Measurements from ENCODE around the gene VAV2.

Gene VAV2

DNA sequence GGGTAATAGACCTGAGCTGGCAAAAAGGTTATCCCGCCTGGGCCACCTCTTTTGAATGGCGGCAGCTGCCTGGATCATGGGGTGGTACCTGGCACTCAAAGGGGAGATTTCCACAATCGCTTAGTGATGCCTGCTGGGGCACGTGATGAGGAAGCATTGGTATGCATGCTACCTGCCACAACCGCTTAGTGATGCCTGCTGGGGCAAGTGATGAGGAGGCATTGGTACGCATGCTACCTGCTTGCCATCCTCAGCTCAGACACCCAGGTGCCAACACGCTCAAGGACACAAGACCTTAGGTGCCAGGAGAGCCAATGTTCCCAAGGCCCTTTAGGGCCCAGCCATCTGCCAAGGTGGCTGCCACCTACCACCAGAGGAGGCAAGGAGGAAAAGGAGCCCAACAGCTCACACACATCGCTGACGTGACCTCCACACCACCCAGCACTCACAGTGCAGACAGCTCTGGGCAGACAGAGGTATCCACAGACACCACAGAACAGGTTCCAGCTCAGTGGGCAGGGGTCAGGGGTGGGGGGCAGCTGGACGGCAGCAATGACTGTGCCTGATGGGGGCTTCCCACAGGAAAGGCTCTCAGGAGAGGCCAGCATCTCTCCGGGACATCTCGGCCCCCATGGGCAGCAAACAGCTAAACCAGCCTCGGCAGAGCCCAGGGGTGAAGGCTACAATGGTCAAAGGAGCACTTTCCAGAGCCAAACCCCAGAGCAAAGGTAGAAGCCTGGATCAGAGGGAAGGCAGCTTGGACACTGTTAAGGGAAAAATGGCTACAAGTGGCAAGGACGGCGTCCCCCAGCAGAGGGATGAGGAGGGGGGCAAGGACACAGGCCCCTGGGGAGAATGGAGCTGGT is 210.9 kb downstream of the VAV2 start:
- Histone ChIP-seq H3K36me3 (ENCODE audit: control insufficient read depth, insufficient read depth, low read length) (no peaks in the 10 kb centered on the region), H3K9ac (ENCODE audit: low read length) (no peak overlapping the region), H3K27me3 (ENCODE audit: control insufficient read depth, insufficient read depth, low read length) (no peaks in the 10 kb centered on the region), H3K4me1 (ENCODE audit: control insufficient read depth, insufficient read depth, low read length) (no peaks in the 10 kb centered on the region), H3K9me3 (ENCODE audit: control insufficient read depth, low read length) (no peaks in the 10 kb centered on the region), H3K4me3 (ENCODE audit: low read length) (no peak overlapping the region)

DNA sequence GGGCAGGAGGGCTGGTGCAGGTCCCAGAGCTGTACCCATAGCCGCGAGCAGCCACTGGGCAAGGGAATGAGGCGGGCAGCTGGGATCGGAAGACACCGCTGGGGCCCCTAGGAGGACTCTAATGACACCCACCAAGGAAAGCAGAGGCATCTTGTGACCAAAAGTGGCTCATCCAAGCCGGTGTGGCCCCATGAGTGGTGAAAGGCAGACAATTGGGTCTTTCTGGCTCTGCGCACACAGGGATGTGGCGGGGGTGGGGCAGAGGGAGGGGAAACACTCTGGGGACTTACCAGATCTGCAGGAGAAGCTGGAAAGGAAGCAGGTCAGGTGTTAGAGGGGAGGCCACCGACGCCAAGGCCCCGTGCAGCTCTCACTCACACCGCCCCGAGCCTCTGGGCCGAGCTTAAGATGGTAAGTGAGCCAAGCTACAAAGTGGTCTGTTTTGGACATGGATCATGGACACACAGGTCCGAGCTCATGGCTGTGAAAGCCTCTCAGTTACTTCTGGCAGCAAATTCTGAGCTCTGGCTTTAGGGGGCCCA is 211.6 kb downstream of the VAV2 start:
- Histone ChIP-seq H3K4me3 (ENCODE audit: low read length) (no peak overlapping the region), H3K4me1 (ENCODE audit: control insufficient read depth, insufficient read depth, low read length) (no peaks in the 10 kb centered on the region), H3K9me3 (ENCODE audit: control insufficient read depth, low read length) (no peaks in the 10 kb centered on the region), H3K9ac (ENCODE audit: low read length) (no peak overlapping the region), H3K27me3 (ENCODE audit: control insufficient read depth, insufficient read depth, low read length) (no peaks in the 10 kb centered on the region), H3K36me3 (ENCODE audit: control insufficient read depth, insufficient read depth, low read length) (no peaks in the 10 kb centered on the region)

DNA sequence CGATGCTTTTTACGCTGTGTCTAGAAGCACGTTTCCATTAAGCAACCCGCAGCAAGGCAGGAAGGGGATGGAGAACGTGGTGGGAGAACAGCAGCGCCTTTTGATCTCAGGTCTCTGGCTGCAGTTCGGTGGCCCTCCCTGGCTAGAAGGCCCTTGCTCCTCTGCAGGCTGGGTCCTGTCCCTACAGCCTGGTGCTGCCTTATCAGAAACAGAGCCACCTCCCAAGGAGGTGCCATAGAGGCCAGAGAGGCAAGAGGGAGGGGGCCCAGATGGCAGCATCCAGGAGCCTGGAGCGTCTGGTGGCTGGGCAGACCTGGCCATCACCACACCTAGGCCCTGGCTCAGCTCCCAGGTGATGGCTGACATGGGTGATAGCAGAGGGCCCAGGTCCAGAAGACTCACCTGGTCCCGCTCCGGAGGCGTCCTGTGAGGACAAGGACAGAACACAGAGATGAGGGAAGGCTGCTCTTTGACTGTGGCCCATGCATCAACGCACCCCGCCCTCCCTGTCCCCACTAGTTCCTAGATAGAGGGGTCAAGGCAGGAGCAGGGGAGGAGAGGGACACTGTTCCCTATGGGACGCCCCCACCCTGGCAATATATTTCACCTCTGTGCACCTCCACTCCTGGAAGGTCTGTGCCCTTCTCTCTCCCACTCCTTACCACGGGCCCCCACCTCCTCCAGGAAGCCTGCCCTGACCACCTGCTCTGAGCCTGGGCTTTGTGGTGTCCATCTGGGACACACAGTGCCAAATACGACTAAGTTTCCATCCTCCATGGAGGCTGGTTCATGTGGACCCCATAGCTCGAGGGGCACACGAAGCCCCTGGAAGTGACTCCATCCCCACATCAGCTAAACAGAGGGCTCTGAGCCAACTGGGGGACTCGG is 212.4 kb downstream of the VAV2 start:
- H3K4me3 ChIP-seq (ENCODE audit: low read length): no peak overlapping the region
- H3K36me3 ChIP-seq (ENCODE audit: control insufficient read depth, insufficient read depth, low read length): peaks cover 1% of the 10 kb centered on the region
- no peaks in the 10 kb centered on the region for H3K27me3 ChIP-seq (ENCODE audit: control insufficient read depth, insufficient read depth, low read length)
- H3K9me3 ChIP-seq (ENCODE audit: control insufficient read depth, low read length): no peaks in the 10 kb centered on the region
- no peak overlapping the region for H3K9ac ChIP-seq (ENCODE audit: low read length)
- H3K4me1 ChIP-seq (ENCODE audit: control insufficient read depth, insufficient read depth, low read length): no peaks in the 10 kb centered on the region

- peaks cover 8% of the 10 kb centered on the region for H3K36me3 ChIP-seq (ENCODE audit: control insufficient read depth, insufficient read depth, low read length)
Measured at GRCh38 chr9:133779081-133779480, 213.0 kb downstream of the VAV2 start.

DNA sequence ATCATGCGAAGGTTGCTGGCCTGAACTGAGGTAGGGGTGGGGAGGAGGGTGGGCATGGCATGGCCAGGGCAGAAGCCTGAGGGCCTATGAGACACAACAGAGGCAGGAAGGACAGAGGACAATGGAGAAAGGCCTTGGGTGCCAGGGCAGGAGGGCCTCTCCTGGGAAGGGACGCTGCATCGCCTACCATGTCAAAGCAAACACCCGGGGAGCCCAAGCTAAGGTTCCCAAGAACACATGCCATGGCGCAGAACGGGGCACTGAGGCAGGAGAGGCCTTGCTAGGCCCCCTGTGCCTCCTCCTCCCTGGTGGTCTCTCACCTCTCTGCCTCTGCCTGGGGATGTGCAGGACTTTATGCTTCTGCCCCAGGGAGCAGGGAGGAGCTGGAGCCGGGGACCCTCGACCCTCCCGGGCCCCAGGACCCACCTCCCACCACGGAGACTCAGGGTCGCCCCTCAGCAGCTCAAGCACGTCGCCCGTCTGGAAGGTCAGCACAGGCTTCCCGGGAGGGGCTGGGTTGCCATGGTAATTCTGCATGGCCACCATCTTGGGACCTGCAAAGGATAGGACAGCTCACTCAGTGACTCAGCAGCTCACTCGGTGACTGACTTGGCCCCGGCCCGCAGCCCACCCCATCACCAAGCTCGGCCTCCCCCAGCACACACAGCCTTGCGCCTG is 213.6 kb downstream of the VAV2 start:
- Histone ChIP-seq H3K4me3 (ENCODE audit: low read length) (no peak overlapping the region), H3K36me3 (ENCODE audit: control insufficient read depth, insufficient read depth, low read length) (peaks cover 12% of the 10 kb centered on the region), H3K9ac (ENCODE audit: low read length) (no peak overlapping the region), H3K4me1 (ENCODE audit: control insufficient read depth, insufficient read depth, low read length) (no peaks in the 10 kb centered on the region), H3K9me3 (ENCODE audit: control insufficient read depth, low read length) (peaks cover 6% of the 10 kb centered on the region), H3K27me3 (ENCODE audit: control insufficient read depth, insufficient read depth, low read length) (no peaks in the 10 kb centered on the region)

More at GRCh38 chr9:133779081-133779480, 213.0 kb downstream of the VAV2 start:
- no peaks in the 10 kb centered on the region for H3K27me3 ChIP-seq (ENCODE audit: control insufficient read depth, insufficient read depth, low read length)
- no peak overlapping the region for H3K9ac ChIP-seq (ENCODE audit: low read length)
- no peaks in the 10 kb centered on the region for H3K4me1 ChIP-seq (ENCODE audit: control insufficient read depth, insufficient read depth, low read length)
- peaks cover 5% of the 10 kb centered on the region for H3K9me3 ChIP-seq (ENCODE audit: control insufficient read depth, low read length)
- H3K4me3 ChIP-seq (ENCODE audit: low read length): no peak overlapping the region

- Histone ChIP-seq H3K4me3 (ENCODE audit: low read length) (no peak overlapping the region), H3K27me3 (ENCODE audit: control insufficient read depth, insufficient read depth, low read length) (no peaks in the 10 kb centered on the region), H3K4me1 (ENCODE audit: control insufficient read depth, insufficient read depth, low read length) (no peaks in the 10 kb centered on the region), H3K9me3 (ENCODE audit: control insufficient read depth, low read length) (peaks cover 6% of the 10 kb centered on the region), H3K9ac (ENCODE audit: low read length) (no peak overlapping the region), H3K36me3 (ENCODE audit: control insufficient read depth, insufficient read depth, low read length) (peaks cover 12% of the 10 kb centered on the region)
Measured at GRCh38 chr9:133777871-133778270, 214.3 kb downstream of the VAV2 start.

DNA sequence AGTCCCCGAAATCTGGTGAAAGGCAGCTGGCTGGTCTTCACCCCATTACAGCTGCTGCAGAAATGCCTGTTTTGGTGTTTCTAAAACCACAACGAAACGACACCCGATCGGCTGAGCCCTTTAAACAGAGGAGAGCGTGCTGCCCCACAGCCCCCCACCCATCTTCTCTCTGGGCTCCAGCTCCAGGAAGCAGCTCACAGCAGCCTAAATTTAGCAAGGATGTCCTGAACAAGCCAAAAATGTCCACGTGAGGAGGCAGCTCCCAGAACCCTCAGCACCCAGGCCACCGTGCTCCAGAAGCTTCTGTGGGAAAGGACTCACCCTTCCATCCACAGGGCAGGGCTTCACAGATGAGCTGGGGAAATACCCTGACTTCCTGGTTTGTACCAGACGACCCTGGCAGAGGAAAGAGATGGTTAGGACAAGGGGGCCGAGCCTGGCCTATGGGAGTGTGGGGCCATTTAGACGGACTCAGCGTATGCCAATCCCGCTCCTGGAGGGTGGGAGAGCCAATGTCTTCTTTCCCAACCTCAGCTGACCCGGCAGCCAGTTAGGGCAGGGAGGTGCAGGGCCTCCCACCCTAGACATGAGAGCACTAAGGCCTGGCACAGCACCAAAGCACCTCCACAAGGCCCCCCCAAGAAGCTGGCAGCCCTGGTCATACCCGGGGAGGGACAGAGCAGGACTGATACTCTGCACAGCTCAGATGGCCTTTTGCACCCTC is 214.9 kb downstream of the VAV2 start:
- H3K36me3 ChIP-seq (ENCODE audit: control insufficient read depth, insufficient read depth, low read length): peaks cover 12% of the 10 kb centered on the region
- H3K27me3 ChIP-seq (ENCODE audit: control insufficient read depth, insufficient read depth, low read length): no peaks in the 10 kb centered on the region
- no peak overlapping the region for H3K9ac ChIP-seq (ENCODE audit: low read length)
- peaks cover 6% of the 10 kb centered on the region for H3K9me3 ChIP-seq (ENCODE audit: control insufficient read depth, low read length)
- no peak overlapping the region for H3K4me3 ChIP-seq (ENCODE audit: low read length)
- no peaks in the 10 kb centered on the region for H3K4me1 ChIP-seq (ENCODE audit: control insufficient read depth, insufficient read depth, low read length)

GRCh38 chr9:133775951-133776905 is 215.9 kb downstream of the VAV2 start:
- Histone ChIP-seq H3K27me3 (ENCODE audit: control insufficient read depth, insufficient read depth, low read length) (no peaks in the 10 kb centered on the region), H3K4me1 (ENCODE audit: control insufficient read depth, insufficient read depth, low read length) (no peaks in the 10 kb centered on the region), H3K9me3 (ENCODE audit: control insufficient read depth, low read length) (peaks cover 6% of the 10 kb centered on the region), H3K9ac (ENCODE audit: low read length) (no peak overlapping the region), H3K4me3 (ENCODE audit: low read length) (no peak overlapping the region), H3K36me3 (ENCODE audit: control insufficient read depth, insufficient read depth, low read length) (peaks cover 12% of the 10 kb centered on the region)

- no peaks in the 10 kb centered on the region for H3K4me1 ChIP-seq (ENCODE audit: control insufficient read depth, insufficient read depth, low read length)
- peaks cover 12% of the 10 kb centered on the region for H3K36me3 ChIP-seq (ENCODE audit: control insufficient read depth, insufficient read depth, low read length)
- H3K9me3 ChIP-seq (ENCODE audit: control insufficient read depth, low read length): peaks cover 6% of the 10 kb centered on the region
- H3K9ac ChIP-seq (ENCODE audit: low read length): no peak overlapping the region
- H3K4me3 ChIP-seq (ENCODE audit: low read length): no peak overlapping the region
- H3K27me3 ChIP-seq (ENCODE audit: control insufficient read depth, insufficient read depth, low read length): no peaks in the 10 kb centered on the region
Measured at GRCh38 chr9:133775291-133775690, 216.8 kb downstream of the VAV2 start.

GRCh38 chr9:133774799-133775198 is 217.3 kb downstream of the VAV2 start:
- Histone ChIP-seq H3K9me3 (ENCODE audit: control insufficient read depth, low read length) (peaks cover 6% of the 10 kb centered on the region), H3K4me3 (ENCODE audit: low read length) (no peak overlapping the region), H3K27me3 (ENCODE audit: control insufficient read depth, insufficient read depth, low read length) (no peaks in the 10 kb centered on the region), H3K4me1 (ENCODE audit: control insufficient read depth, insufficient read depth, low read length) (no peaks in the 10 kb centered on the region), H3K9ac (ENCODE audit: low read length) (no peak overlapping the region), H3K36me3 (ENCODE audit: control insufficient read depth, insufficient read depth, low read length) (peaks cover 12% of the 10 kb centered on the region)

All from mucosa of stomach (tissue), 1 donor.